IMR-90 (cell line): Measurements from ENCODE around the gene CENPP. TPM values are rescaled to one million over a fixed set of nuclear protein-coding genes. Genes with fewer than 3 reads are reported as not detected.

Experiments used
- ATAC-seq: fragments of 200-7000 bp; cut with Tn5 transposase; 2 replicates; pipeline ENCODE4 v1.9.1; 2020; ENCODE audit warnings: low read depth, mild to moderate bottlenecking, moderate library complexity
- BruUV-seq: library from RNA; stranded (reverse); fragments of 400-500 nt; replicated peaks from 2 replicates; lab custom pipeline; 2021; lab: Mats Ljungman, UMichigan
- CTCF ChIA-PET: fragments of 300-600 bp; formaldehyde crosslinking; extraction: SDS; loops from one replicate; lab custom pipeline; 2021; ENCODE audit warnings: antibody characterized with exemption; lab: Yijun Ruan, JAX
- POLR2A ChIA-PET: fragments of 300-600 bp; sonication (Branson Sonifier 250); formaldehyde crosslinking; loops from one replicate; lab custom pipeline; 2022; ENCODE audit warnings: antibody characterized with exemption; ENCODE audit not compliant: unreplicated experiment; lab: Charles Lee
- DNase-seq: peaks from one replicate; pipeline ENCODE4 v3.0.0; 2013
- H2AFZ ChIP-seq: replicated peaks from 2 replicates; pipeline ENCODE3; 2013; ENCODE audit warnings: low read length, mild to moderate bottlenecking; ENCODE audit not compliant: poor library complexity
- H2AK5ac ChIP-seq: 2 replicates; pipeline ENCODE4 v1.6.1; 2013; ENCODE audit warnings: low read depth, low read length, inconsistent platforms
- H2AK9ac ChIP-seq: replicated peaks from 2 replicates; pipeline ENCODE3; 2013; ENCODE audit warnings: mild to moderate bottlenecking, low read depth, low read length, moderate library complexity; ENCODE audit not compliant: poor library complexity
- H2BK120ac ChIP-seq: 2 replicates; pipeline ENCODE4 v1.6.1; 2013; ENCODE audit warnings: low read depth, low read length, inconsistent platforms
- H2BK15ac ChIP-seq: 3 replicates; pipeline ENCODE4 v1.6.1; 2013; ENCODE audit warnings: low read depth, low read length, inconsistent platforms
- H2BK20ac ChIP-seq: 2 replicates; pipeline ENCODE4 v1.6.1; 2013; ENCODE audit warnings: low read depth, mild to moderate bottlenecking, inconsistent platforms, low read length, moderate library complexity
- H2BK5ac ChIP-seq: 2 replicates; pipeline ENCODE4 v1.6.1; 2013; ENCODE audit warnings: mild to moderate bottlenecking, low read depth, low read length, inconsistent platforms; ENCODE audit not compliant: poor library complexity, severe bottlenecking
- H3K14ac ChIP-seq: replicated peaks from 2 replicates; pipeline ENCODE4 v1.6.1; 2013; ENCODE audit warnings: low read depth, low read length, inconsistent platforms
- H3K18ac ChIP-seq: 2 replicates; pipeline ENCODE4 v1.6.1; 2013; ENCODE audit warnings: low read depth, low read length, control low read depth
- H3K23ac ChIP-seq: 2 replicates; pipeline ENCODE4 v1.6.1; 2013; ENCODE audit warnings: low read depth, low read length, inconsistent platforms
- H3K27ac ChIP-seq: 2 replicates; pipeline ENCODE4 v1.5.1; 2013; ENCODE audit warnings: mild to moderate bottlenecking, control low read depth, low read length; ENCODE audit not compliant: insufficient read depth
- H3K27me3 ChIP-seq: 2 replicates; pipeline ENCODE4 v1.6.1; 2013; ENCODE audit warnings: low read length; ENCODE audit not compliant: control insufficient read depth, insufficient read depth
- H3K36me3 ChIP-seq: 2 replicates; pipeline ENCODE4 v1.6.1; 2013; ENCODE audit warnings: low read length, mixed read lengths; ENCODE audit not compliant: control insufficient read depth, insufficient read depth
- H3K4ac ChIP-seq: 2 replicates; pipeline ENCODE4 v1.6.1; 2013; ENCODE audit warnings: low read depth, low read length, inconsistent platforms
- H3K4me1 ChIP-seq: 2 replicates; pipeline ENCODE4 v1.6.1; 2013; ENCODE audit warnings: low read length, mixed read lengths; ENCODE audit not compliant: control insufficient read depth, insufficient read depth
- H3K4me2 ChIP-seq: 2 replicates; pipeline ENCODE4 v1.6.1; 2013; ENCODE audit warnings: low read depth, mild to moderate bottlenecking, control low read depth, low read length, moderate library complexity
- H3K4me3 ChIP-seq: 2 replicates; pipeline ENCODE4 v1.5.1; 2013; ENCODE audit warnings: low read depth, mild to moderate bottlenecking, control low read depth, low read length, moderate library complexity; ENCODE audit not compliant: insufficient read depth
- H3K56ac ChIP-seq: 2 replicates; pipeline ENCODE4 v1.6.1; 2013; ENCODE audit warnings: low read length, inconsistent platforms; ENCODE audit not compliant: insufficient read depth; ENCODE audit errors: extremely low read depth
- H3K79me1 ChIP-seq, 2 experiments: 2 replicates each; pipeline ENCODE4 v1.6.1; 2013; ENCODE audit warnings: low read length in 2 of 2, inconsistent platforms in 1 of 2, low read depth in 1 of 2
- H3K9ac ChIP-seq: 2 replicates; pipeline ENCODE4 v1.6.1; 2013; ENCODE audit warnings: low read depth, low read length, control low read depth
- H3K9me1 ChIP-seq: 2 replicates; pipeline ENCODE4 v1.6.1; 2013; ENCODE audit warnings: low read length, inconsistent platforms; ENCODE audit not compliant: insufficient read depth
- H3K9me3 ChIP-seq: 2 replicates; pipeline ENCODE4 v1.6.1; 2013; ENCODE audit warnings: low read length; ENCODE audit not compliant: control insufficient read depth, insufficient read depth
- H4K20me1 ChIP-seq: 2 replicates; pipeline ENCODE4 v1.6.1; 2013; ENCODE audit warnings: low read length, inconsistent platforms; ENCODE audit not compliant: insufficient read depth
- H4K5ac ChIP-seq: 2 replicates; pipeline ENCODE4 v1.6.1; 2013; ENCODE audit warnings: mild to moderate bottlenecking, low read depth, low read length, control low read depth
- H4K8ac ChIP-seq, 2 experiments: 2 replicates each; pipeline ENCODE4 v1.6.1; 2013; ENCODE audit warnings: low read depth in 2 of 2, low read length in 2 of 2, control low read depth in 1 of 2, inconsistent platforms in 1 of 2
- H4K91ac ChIP-seq: 2 replicates; pipeline ENCODE4 v1.6.1; 2013; ENCODE audit warnings: low read depth, low read length, inconsistent platforms; ENCODE audit not compliant: insufficient read depth
- RFX5 ChIP-seq: IDR thresholded peaks from 2 replicates; pipeline ENCODE4 v1.8.0; 2012; ENCODE audit warnings: low read depth, mild to moderate bottlenecking, low read length, moderate library complexity
- SMC3 ChIP-seq: fragments of 150-350 bp; IDR thresholded peaks from 2 replicates; pipeline ENCODE4 v1.6.1; 2016; ENCODE audit warnings: low read depth, mild to moderate bottlenecking, antibody characterized with exemption, low read length, moderate library complexity
- WGBS, 2 experiments: methylation state at CpG; one replicate each; pipeline versions ENCODE4 v1.1.5 to v1.1.7; 2013; ENCODE audit warnings: missing lambda C conversion rate in 2 of 2; ENCODE audit not compliant: insufficient read length in 1 of 2; ENCODE audit errors: extremely low coverage in 2 of 2; 5-methylcytosine and 5-hydroxymethylcytosine counted together
- dilution Hi-C: fragments of 300-500 bp; cut with HindIII; formaldehyde crosslinking; loops from one replicate; pipeline ENCODE4 v1.14.3; 2018; ENCODE audit warnings: low sequenced_read_pairs; ENCODE audit not compliant: unreplicated experiment
- in situ Hi-C: fragments of 300-500 bp; cut with MboI; formaldehyde crosslinking; loops from 3 replicates; pipeline ENCODE4 v1.14.3; 2019; ENCODE audit warnings: low sequenced_read_pairs, inconsistent platforms, mixed read lengths
- intact Hi-C: fragments of 100-400 bp; cut with micrococcal nuclease; formaldehyde crosslinking; loops from 2 replicates; pipeline ENCODE4 v1.10.0; 2022
- polyA plus RNA-seq, 3 experiments: library from polyadenylated mRNA; depleted of rRNA; stranded (reverse); fragments of >200 nt; gene quantifications; 2 replicates each; pipeline ENCODE4 v1.2.3, GENCODE V29; 2012; ENCODE audit warnings: low replicate concordance in 1 of 3
- total RNA-seq: library from RNA; depleted of rRNA; stranded (reverse); fragments of >200 nt; gene quantifications from 2 replicates; pipeline ENCODE4 v1.2.3, GENCODE V29; 2012

CENPP gene
- total and polyA plus RNA-seq, 2 of the 4 experiments (the other 2 are of a cell fraction): 1.4 to 2.0 TPM

DNA sequence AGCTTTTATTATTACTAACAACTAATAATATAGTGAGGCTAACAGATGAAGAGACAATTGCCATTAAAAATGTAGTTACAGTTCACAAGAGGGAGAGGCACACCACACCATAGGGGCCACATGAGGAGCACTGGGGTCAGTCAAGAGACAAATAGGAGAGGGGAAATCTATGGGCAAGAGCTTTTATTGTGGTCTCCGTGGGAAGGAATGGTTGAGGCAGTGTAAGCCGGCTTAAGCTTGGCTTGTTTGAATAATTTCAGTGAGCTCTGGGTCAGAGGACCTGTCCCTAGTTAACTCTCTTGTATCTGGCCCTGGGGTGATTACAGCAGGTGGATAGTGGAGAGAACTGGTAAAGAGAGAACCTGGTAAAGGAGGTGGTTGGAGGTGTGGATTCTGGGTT is 43.3 kb downstream of the CENPP start:
- H3K14ac ChIP-seq: no peak overlapping the region
- ATAC-seq (no peak), DNase-seq (no peak)
- no peak overlapping the region for H4K91ac ChIP-seq
- H2AFZ ChIP-seq: no peak overlapping the region
- in situ Hi-C loops: no loop called here
- H3K36me3 ChIP-seq: no peaks in the 10 kb centered on the region
- no peak overlapping the region for H3K18ac ChIP-seq
- H2BK120ac ChIP-seq: no peak overlapping the region
- no peak overlapping the region for H3K9ac ChIP-seq
- ChIA-PET CTCF (no interaction called here), POLR2A (no interaction called here)
- H2BK20ac ChIP-seq: no peak overlapping the region
- WGBS, 2 experiments: 60% methylated on average over 1 of the region's 2 CpGs; no CpG with 5 or more reads in 1 of the 2 experiments
- H3K4me3 ChIP-seq: no peak overlapping the region
- H3K4me1 ChIP-seq: no peaks in the 10 kb centered on the region
- H2BK5ac ChIP-seq: no peak overlapping the region
- no peak overlapping the region for H3K4me2 ChIP-seq
- intact Hi-C loops: no loop called here
- H3K27me3 ChIP-seq: no peaks in the 10 kb centered on the region
- no peak overlapping the region for H2AK5ac ChIP-seq
- H3K9me3 ChIP-seq: no peaks in the 10 kb centered on the region
- H4K20me1 ChIP-seq: no peaks in the 10 kb centered on the region
- H3K79me1 ChIP-seq: no peaks in the 10 kb centered on the region
- H2BK15ac ChIP-seq: no peak overlapping the region
- no TSS peak for BruUV-seq
- H2AK9ac ChIP-seq: no peak overlapping the region
- TF ChIP-seq SMC3 (no peak), RFX5 (no peak)
- H4K8ac ChIP-seq: no peak overlapping the region
- H3K56ac ChIP-seq: no peak overlapping the region
- H3K9me1 ChIP-seq: no peaks in the 10 kb centered on the region
- no peak overlapping the region for H3K23ac ChIP-seq
- H3K4ac ChIP-seq: no peak overlapping the region
- dilution Hi-C loops: no loop called here
- H4K5ac ChIP-seq: no peak overlapping the region
- no peak overlapping the region for H3K27ac ChIP-seq
